Measurements from ENCODE around the gene CIPC.
A peak's percentile ranks its signal among the peaks of the same experiment; 100 is the strongest.

CIPC gene

DNA sequence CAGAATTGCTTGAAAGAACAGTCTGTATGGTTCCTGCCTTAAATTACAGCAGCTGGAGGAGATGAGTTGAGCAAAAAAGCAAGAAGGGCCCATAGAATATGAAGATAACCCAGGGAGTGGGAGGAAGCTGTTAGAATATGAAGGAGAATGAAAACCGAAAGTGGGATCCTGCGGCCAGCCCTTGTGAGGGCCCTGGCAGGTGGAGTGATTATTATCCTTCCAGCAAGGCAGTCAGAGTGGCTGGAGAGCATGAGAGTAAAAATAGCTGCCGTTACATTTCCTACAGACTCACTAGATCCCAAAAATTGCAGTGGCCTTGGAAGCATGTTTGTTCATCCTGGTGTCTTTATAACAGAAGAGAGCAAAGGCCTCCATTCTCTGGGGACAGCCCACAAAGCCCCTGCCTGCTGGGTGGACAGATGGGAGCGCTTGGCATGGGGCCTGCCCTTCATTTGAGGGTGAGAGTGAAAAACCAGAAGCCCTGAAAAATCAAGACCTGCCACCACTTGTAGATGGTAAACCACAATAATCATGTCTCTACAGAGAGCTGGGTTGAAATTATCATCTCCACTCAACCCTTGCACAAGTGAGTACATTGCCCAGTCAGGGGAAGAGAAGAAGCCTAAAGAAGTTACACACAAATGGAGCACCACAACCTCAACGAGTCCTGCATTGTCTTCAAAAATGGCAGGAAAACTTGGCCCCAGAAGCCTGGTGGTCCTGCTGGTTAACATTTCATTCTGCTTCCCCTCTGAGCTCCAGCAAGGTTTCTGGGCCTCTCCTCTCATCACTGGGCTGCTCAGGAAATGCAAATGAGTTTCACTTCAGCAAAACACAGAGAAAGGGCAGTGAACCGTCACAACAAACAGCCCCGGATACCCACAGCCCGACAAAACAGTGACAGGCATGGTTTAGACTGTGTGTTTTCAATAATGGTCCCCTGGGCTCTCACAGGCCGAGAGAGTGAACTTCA is 23.0 kb downstream of the CIPC start:
- Histone ChIP-seq H3K9ac (ENCODE audit: low read depth, low read length) (no peak overlapping the region), H3K4me3 (ENCODE audit: low read length) (no peak overlapping the region)
- 69% methylated on average over 9 of the region's 9 CpGs for WGBS

DNA sequence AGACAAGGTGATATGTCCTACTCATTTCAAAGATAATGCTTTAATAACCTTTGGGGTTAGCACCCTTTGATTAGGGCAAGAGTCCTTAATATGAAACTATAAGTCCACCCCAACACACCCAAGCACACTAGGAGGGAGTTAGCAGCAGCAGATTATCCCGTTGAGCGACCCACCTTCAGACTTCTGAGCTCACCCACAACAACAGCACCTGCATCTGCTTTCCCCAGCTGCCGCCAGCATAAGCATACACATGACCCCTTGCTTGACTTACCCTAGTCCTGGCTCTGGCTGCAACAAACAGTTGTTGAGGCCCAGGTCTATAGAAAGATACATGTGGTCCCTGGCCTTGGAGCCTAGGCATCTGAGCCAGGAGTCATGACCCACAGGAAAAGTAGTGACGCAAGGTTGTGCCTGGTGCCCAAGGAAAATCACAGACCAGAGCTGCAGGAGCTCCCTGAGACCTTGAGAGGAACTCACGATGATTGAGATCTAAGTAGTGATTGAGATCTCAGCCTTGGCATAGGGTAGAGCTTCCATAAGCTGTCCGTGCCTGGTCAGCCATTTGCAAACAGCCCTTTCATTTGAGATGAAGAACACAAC is 24.6 kb downstream of the CIPC start:
- Histone ChIP-seq H3K9ac (ENCODE audit: low read depth, low read length) (no peak overlapping the region), H3K4me1 (ENCODE audit: insufficient read depth, low read length) (peaks cover 28% of the 10 kb centered on the region), H3K27me3 (ENCODE audit: insufficient read depth, low read length) (peaks cover 11% of the 10 kb centered on the region), H3K27ac (ENCODE audit: low read depth, low read length) (no peak overlapping the region), H3K9me3 (ENCODE audit: insufficient read depth, low read depth, low read length) (no peaks in the 10 kb centered on the region), H3K4me3 (ENCODE audit: low read length) (no peak overlapping the region), H3K36me3 (ENCODE audit: insufficient read depth, low read length) (peaks cover 9% of the 10 kb centered on the region)
- 93% methylated on average over 6 of the region's 6 CpGs for WGBS

More for the DNA sequence above, 23.0 kb downstream of the CIPC start:
- Histone ChIP-seq H3K36me3 (ENCODE audit: insufficient read depth, low read length) (peaks cover 23% of the 10 kb centered on the region), H3K27me3 (ENCODE audit: insufficient read depth, low read length) (peaks cover 11% of the 10 kb centered on the region), H3K4me1 (ENCODE audit: insufficient read depth, low read length) (peaks cover 28% of the 10 kb centered on the region), H3K27ac (ENCODE audit: low read depth, low read length) (no peak overlapping the region), H3K9me3 (ENCODE audit: insufficient read depth, low read depth, low read length) (no peaks in the 10 kb centered on the region)

DNA sequence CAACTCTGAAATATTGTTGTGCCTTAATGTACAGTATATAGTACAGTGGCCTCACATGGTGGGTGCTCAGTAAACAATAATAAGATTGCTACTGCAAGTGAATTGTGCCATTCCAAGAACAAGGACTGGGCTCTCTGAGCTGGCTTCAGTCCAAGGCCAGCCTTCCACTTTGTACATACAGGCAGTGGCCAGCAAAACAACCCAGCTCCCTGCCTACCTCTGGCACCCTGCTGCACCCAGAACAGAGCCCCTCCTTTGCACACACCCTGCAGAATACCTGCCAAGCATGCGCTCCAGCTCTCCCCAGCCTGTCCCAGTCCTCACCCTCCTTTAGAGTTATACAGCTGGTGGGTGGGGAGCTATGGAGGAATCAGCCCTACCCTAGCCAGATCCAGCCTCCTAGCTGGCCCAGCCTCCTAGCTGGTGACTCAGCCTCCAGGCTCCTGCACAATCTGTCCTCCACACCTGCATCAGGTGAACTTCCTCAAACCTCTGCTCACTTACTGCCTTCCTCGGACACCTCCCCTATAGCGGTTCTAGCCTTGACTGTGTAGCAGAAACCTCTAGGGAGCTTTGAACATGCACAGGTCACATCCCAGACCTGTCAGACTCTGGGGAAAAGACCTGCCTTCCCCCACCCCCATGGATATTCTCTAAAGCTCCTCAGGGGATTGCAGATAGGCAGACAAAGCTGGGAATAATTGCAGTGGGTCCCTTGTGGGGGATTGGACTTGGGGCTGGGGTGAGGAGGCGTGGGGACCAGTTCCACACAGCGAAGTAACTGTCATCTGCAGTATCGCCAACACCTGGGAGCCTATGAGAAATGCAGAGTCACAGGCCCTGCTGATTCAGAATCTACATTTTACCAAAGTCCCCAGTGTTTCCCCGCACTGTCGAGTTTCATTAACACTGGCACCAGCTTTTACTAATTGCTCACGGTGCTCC is 25.6 kb downstream of the CIPC start:
- Histone ChIP-seq H3K4me3 (ENCODE audit: low read length) (peak overlapping the region; percentile 70; the same call in 1 of the 2 replicates), H3K4me1 (ENCODE audit: insufficient read depth, low read length) (peaks cover 28% of the 10 kb centered on the region)

DNA sequence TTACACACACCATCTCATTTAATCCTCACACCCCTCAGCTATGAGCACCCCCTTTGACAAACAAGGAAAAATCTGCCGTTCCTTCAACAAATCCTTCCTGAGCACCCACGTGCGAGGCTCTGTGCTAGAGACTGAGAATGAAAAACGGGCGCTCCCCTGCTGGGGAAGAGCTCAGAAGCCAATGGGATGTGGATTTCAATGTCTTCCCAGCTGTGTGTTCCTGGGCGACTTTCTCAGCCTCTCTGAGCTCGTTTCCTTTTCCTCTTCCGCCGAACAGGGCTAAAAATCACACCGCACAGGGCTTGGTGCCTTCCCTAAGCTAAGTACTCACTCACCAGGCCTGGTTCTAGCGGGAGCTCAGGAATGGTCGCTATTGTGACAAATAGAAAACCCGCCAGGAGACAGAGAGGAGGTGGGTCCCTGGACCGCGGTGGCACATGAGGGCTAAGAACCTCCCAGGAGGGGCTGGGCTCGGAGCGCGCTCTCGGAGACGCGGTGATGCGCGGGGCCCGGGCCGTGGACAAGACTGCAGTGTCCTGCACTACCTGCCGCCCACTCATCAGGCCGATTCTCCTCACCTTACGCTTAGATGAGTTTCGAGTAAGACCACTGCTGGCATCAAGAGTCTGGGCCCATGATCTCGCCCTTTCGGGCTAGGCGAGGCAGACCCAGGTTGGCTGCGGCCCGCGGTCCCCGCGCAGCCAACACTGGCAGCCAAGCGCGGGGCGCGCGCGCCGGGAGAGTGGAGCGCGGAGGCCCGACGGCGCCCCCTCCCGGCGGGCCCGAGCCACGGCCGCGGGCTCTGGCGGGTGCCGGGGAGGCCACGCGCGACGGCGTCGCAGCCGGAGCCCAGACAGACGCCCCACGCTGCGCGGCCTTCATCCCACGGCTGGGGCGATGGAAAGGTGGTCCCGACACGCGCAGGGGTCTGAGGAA is 26.6 kb downstream of the CIPC start:
- Histone ChIP-seq H3K9me3 (ENCODE audit: insufficient read depth, low read depth, low read length) (no peaks in the 10 kb centered on the region), H3K27ac (ENCODE audit: low read depth, low read length) (no peak overlapping the region), H3K27me3 (ENCODE audit: insufficient read depth, low read length) (peaks cover 11% of the 10 kb centered on the region), H3K4me1 (ENCODE audit: insufficient read depth, low read length) (peaks cover 28% of the 10 kb centered on the region), H3K36me3 (ENCODE audit: insufficient read depth, low read length) (peaks cover 2% of the 10 kb centered on the region; the same call in 1 of the 2 replicates), H3K9ac (ENCODE audit: low read depth, low read length) (peak overlapping the region; percentile 61), H3K4me3 (ENCODE audit: low read length) (peak overlapping the region; percentile 70)
- 5% methylated on average over 73 of the region's 73 CpGs for WGBS

More for the DNA sequence above, 25.6 kb downstream of the CIPC start:
- Histone ChIP-seq H3K36me3 (ENCODE audit: insufficient read depth, low read length) (peaks cover 2% of the 10 kb centered on the region; the same call in 1 of the 2 replicates), H3K27ac (ENCODE audit: low read depth, low read length) (no peak overlapping the region), H3K27me3 (ENCODE audit: insufficient read depth, low read length) (peaks cover 11% of the 10 kb centered on the region), H3K9me3 (ENCODE audit: insufficient read depth, low read depth, low read length) (no peaks in the 10 kb centered on the region), H3K9ac (ENCODE audit: low read depth, low read length) (no peak overlapping the region)
- WGBS, result 72% methylated on average over 9 of the region's 9 CpGs

DNA sequence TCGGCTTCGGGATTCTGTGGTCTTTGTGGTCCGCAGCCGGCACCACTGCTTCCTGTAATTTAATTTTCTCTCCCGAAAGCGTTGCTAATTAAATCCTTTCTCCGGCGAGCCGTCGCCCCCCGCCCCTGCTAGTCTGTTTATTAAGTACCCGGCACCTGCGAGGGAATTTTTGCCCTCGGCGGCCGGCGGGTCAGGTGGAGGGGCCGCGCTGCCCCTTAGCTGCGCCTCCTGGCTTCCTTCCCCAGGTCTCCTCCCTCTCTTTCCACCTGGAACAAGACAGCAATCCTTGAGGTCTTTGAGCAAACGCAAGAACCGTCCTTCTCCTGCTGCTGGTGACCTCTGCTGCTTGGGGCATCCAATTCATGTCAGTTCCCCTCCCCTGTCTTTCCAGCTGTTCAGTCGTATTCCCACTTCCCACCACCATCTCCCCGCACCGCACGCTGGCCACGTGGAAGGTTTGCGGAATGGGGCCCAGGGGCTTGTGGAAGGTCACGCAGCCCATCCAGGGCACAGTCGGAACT is 27.3 kb downstream of the CIPC start:
- H3K9ac ChIP-seq (ENCODE audit: low read depth, low read length), result peak overlapping the region; percentile 61; the same call in 1 of the 2 replicates
- 23% methylated on average over 30 of the region's 30 CpGs for WGBS
- H3K9me3 ChIP-seq (ENCODE audit: insufficient read depth, low read depth, low read length), result no peaks in the 10 kb centered on the region
- H3K36me3 ChIP-seq (ENCODE audit: insufficient read depth, low read length), result no peaks in the 10 kb centered on the region
- H3K27ac ChIP-seq (ENCODE audit: low read depth, low read length), result no peak overlapping the region
- H3K4me1 ChIP-seq (ENCODE audit: insufficient read depth, low read length), result peaks cover 28% of the 10 kb centered on the region
- H3K4me3 ChIP-seq (ENCODE audit: low read length), result peak overlapping the region; percentile 70
- H3K27me3 ChIP-seq (ENCODE audit: insufficient read depth, low read length), result peaks cover 11% of the 10 kb centered on the region

DNA sequence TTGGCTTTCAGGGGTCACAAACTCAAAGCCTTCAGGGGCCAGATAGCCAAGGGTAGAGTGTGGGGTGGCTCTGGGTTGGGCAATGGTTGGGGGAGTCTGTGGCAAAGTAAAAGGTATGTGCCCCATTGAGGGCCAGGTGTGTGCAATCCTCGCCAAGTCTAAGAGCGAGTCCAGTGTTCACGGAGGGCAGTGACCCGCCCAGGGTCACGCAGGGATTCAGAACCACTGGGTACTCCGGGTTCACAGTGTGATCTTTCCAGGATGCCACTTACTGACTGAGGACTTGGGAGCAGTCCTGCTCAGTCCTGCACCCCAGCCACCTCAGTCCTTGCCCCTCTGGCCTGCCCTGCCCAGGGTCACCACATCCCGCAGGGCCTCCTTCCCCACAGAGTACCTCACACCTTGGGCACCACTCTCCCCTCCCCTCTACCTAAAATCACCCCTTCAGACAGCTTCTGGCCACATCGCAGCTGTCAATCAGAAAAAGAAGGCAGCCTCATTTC is 27.8 kb downstream of the CIPC start:
- no peaks in the 10 kb centered on the region for H3K9me3 ChIP-seq (ENCODE audit: insufficient read depth, low read depth, low read length)
- 90% methylated on average over 8 of the region's 8 CpGs for WGBS
- peaks cover 11% of the 10 kb centered on the region for H3K27me3 ChIP-seq (ENCODE audit: insufficient read depth, low read length)
- H3K4me3 ChIP-seq (ENCODE audit: low read length), result no peak overlapping the region
- 0 out of 2 replicates have a peak overlapping the region, but pooled peaks have one; percentile 61 for H3K9ac ChIP-seq (ENCODE audit: low read depth, low read length)
- H3K36me3 ChIP-seq (ENCODE audit: insufficient read depth, low read length), result no peaks in the 10 kb centered on the region
- H3K4me1 ChIP-seq (ENCODE audit: insufficient read depth, low read length), result peaks cover 24% of the 10 kb centered on the region
- H3K27ac ChIP-seq (ENCODE audit: low read depth, low read length), result no peak overlapping the region

DNA sequence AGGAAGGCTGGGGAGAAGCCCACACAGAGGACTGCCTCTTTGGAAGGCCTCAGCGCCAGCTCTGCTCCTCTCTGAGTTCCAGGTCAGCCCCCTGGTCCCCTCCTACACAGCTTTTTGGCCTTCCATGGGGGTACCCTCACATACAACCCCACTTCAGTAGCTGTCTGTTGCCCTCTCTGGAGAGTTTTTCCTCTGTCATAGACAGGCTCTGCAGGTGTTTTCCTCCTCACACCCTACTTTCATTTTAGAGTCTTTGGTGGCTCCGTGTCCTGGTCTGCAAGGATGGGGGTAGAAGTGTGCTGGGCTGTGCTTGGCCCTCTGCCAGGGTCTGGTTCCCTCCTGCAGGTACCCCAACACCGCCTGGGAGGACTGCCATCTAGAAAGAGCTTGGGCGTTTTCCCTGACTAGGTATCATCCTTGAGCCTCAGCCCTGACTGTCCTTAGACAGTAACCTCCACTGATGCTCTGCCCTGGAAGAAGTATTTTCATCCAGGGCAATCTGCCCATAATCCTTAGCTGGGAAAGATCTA is 28.5 kb downstream of the CIPC start:
- no peak overlapping the region for H3K9ac ChIP-seq (ENCODE audit: low read depth, low read length)
- no peaks in the 10 kb centered on the region for H3K36me3 ChIP-seq (ENCODE audit: insufficient read depth, low read length)
- H3K27me3 ChIP-seq (ENCODE audit: insufficient read depth, low read length), result peaks cover 11% of the 10 kb centered on the region
- H3K9me3 ChIP-seq (ENCODE audit: insufficient read depth, low read depth, low read length), result no peaks in the 10 kb centered on the region
- H3K27ac ChIP-seq (ENCODE audit: low read depth, low read length), result no peak overlapping the region
- 88% methylated on average over 4 of the region's 4 CpGs for WGBS
- peaks cover 18% of the 10 kb centered on the region for H3K4me1 ChIP-seq (ENCODE audit: insufficient read depth, low read length)
- H3K4me3 ChIP-seq (ENCODE audit: low read length), result no peak overlapping the region

DNA sequence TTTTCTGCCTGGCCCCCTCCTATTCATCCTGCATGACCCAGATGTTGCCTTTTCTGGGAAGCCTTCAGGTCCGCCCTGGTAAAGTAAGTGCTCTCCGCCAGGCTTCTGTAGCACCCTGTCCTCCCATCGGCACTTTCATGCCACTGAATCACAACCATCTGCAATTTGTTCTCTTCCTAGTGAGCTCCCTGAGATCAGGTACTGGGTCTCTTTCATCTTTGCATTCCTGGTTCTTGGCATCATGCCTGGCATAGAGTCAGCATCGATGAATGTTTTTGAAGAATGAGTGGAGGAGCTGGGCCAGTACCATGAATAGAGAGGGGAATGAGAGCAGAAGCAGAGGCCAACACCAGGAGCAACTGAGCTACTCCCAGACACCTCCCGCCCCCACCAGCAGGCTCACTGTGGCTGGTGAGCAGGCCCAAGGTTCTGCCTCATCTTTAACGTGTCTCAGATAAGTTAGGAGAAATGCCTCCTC is 30.4 kb downstream of the CIPC start:
- H3K4me3 ChIP-seq (ENCODE audit: low read length), result no peak overlapping the region
- H3K36me3 ChIP-seq (ENCODE audit: insufficient read depth, low read length), result no peaks in the 10 kb centered on the region
- H3K27ac ChIP-seq (ENCODE audit: low read depth, low read length), result no peak overlapping the region
- 85% methylated on average over 6 of the region's 6 CpGs for WGBS
- peaks cover 11% of the 10 kb centered on the region for H3K27me3 ChIP-seq (ENCODE audit: insufficient read depth, low read length)
- no peak overlapping the region for H3K9ac ChIP-seq (ENCODE audit: low read depth, low read length)
- H3K9me3 ChIP-seq (ENCODE audit: insufficient read depth, low read depth, low read length), result no peaks in the 10 kb centered on the region
- peaks cover 11% of the 10 kb centered on the region for H3K4me1 ChIP-seq (ENCODE audit: insufficient read depth, low read length)

DNA sequence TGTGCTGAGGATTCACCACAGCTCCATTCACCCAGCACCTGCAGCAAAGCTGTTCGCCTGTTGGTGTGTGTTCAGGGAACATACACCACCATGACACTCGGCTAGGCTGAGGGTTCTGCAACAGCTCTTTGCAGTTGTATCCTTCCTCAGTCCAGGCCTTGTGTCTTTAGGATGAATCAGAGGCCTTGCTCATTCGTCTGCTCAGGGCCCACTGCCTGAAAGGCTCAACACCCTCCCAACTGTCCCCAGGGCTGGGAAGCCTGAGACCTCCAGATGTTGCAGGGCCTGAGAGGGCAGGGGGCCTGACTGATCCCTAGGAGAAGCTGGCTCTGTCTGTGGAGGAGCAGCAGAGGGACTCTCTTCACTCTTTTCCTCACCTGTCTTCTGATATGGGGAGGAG is 32.3 kb downstream of the CIPC start:
- Histone ChIP-seq H3K4me1 (ENCODE audit: insufficient read depth, low read length) (no peaks in the 10 kb centered on the region), H3K9me3 (ENCODE audit: insufficient read depth, low read depth, low read length) (no peaks in the 10 kb centered on the region)
- 88% methylated on average over 3 of the region's 3 CpGs for WGBS

More for the DNA sequence above, 32.3 kb downstream of the CIPC start:
- no peak overlapping the region for H3K27ac ChIP-seq (ENCODE audit: low read depth, low read length)
- no peaks in the 10 kb centered on the region for H3K36me3 ChIP-seq (ENCODE audit: insufficient read depth, low read length)
- no peak overlapping the region for H3K4me3 ChIP-seq (ENCODE audit: low read length)
- peaks cover 11% of the 10 kb centered on the region for H3K27me3 ChIP-seq (ENCODE audit: insufficient read depth, low read length)
- H3K9ac ChIP-seq (ENCODE audit: low read depth, low read length), result no peak overlapping the region
